Inferior parietal cortex (tissue), 1 donor: ENCODE results near the gene R3HDM2.

Source experiments
- DNase-seq: peaks from one replicate; pipeline ENCODE4 v3.0.0-alpha.2; 2016; ENCODE audit errors: extremely low spot score

R3HDM2 gene

DNA sequence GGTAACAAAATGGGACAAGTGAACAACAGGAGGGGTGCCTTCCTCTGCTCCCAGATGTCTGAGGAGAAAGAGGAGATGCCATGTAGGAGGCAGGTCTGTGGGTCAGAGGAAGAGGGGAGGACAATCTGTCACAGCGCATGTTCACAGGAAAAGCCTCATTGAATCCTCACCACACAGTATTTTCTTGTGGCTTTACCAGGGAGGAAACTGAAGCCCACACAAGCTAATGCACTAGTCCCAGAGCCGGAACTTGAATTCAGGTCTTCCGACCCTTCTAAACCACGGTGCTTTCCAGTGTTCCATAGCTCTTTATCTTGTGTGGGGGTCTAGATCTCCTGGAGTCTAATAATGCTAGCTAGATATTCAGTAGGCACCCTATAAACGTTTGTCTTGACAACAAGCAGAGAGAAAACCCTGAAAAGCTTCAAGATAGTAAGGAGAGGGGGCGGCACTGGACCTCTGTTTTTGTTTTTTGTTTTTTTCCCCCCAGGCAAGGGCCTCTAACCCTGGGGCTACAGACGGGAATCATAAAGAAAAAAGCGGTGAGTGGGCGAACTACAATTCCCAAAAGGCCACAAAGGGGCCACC lies 201.7 kb downstream of the R3HDM2 start:
- DNase-seq, result no peak

- no peak for DNase-seq
Observed at GRCh38 chr12:57227315-57228115, 203.3 kb downstream of the R3HDM2 start.

GRCh38 chr12:57226588-57227314 lies 204.1 kb downstream of the R3HDM2 start:
- DNase-seq, result no peak

GRCh38 chr12:57225680-57226210 lies 205.1 kb downstream of the R3HDM2 start:
- no peak for DNase-seq

GRCh38 chr12:57224973-57225679 lies 205.7 kb downstream of the R3HDM2 start:
- DNase-seq, result no peak

GRCh38 chr12:57224278-57224972 lies 206.4 kb downstream of the R3HDM2 start:
- DNase-seq, result no peak

DNA sequence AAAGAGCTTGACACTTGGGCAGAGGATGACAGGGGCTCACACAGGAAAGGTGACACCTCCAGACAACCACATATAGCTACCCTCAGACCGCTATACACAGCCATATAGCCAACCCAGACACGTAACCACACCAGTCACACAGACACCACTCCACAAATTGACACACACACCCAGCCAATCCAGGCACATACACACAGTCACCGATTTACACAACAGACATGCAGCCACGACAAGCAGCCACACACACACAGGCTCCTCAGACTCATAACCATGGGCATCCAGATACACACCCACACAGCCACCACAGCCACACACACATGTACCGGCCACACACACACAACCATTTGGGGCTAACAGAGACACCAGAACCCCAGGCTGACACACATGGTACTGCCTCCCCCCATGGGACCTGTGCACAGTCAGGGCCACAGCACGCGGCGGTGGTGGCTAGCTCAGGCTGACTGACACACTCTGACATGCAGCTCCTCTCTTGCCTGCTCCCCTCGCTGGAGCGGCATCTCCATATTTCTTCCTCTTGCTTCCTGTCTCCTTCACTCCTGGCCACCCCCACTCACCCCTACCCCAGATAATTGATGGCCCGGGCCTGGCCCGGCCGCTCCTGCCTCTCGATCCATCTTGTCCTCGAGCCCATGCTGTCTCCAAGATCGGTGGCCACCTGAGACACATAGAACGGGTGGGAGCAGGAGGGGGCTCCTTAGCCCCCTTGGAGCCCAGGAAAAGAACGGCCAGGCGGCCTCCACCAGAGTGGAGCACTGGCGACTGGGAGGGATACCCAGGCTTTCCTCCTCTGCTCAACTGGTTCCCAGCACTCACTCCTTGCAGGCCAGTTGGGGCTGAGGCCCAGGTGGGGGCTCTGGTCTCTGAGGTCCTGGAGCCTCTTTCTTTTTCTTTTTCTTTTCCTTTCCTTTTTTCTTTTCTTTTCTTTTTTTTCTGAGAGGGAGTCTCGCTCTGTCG lies 207.4 kb downstream of the R3HDM2 start:
- DNase-seq, result no peak

GRCh38 chr12:57222286-57223190 lies 208.3 kb downstream of the R3HDM2 start:
- DNase-seq, result no peak

- DNase-seq, result no peak
Observed at GRCh38 chr12:57221169-57221917, 209.5 kb downstream of the R3HDM2 start.

GRCh38 chr12:57220770-57221168 lies 210.1 kb downstream of the R3HDM2 start:
- no peak for DNase-seq

DNA sequence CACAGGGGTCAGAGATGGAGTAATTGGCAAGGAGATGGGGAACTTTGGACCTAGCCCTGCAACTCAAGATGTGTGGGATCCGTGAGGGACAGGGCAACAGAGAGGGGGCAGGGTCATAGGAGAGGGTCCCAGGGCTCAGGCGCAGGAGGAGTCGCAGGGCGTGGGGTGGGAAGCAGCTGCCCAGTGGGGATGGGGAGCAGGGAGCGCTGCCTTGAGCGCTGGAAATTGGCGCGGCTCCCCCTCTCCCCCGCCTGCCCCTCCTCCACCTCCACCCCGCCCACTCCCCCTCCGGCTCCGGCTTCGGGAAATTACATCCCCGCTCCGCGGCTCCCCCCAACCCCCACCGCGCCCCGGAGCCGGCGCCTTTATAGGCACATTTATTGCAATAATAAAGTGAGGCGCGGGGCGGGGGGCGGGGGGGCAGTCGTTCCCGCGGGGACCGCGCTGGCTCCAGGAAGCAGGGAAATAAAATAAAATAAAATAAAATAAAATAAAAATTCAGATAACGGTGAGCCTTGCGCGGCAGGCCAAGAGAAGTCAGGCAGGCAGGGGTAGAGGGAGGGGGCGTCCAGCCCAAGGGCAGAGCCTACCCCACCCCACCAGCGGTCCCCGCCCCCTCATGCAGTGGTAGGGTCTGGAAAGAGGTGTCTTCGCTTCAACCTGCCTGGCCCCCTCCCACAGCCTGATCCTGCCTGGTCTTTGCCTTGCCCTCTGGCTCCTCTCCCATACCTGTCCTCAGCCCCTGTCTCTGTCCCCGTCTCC lies 210.7 kb downstream of the R3HDM2 start:
- no peak for DNase-seq

- no peak for DNase-seq
Observed at GRCh38 chr12:57219205-57219992, 211.4 kb downstream of the R3HDM2 start.

DNA sequence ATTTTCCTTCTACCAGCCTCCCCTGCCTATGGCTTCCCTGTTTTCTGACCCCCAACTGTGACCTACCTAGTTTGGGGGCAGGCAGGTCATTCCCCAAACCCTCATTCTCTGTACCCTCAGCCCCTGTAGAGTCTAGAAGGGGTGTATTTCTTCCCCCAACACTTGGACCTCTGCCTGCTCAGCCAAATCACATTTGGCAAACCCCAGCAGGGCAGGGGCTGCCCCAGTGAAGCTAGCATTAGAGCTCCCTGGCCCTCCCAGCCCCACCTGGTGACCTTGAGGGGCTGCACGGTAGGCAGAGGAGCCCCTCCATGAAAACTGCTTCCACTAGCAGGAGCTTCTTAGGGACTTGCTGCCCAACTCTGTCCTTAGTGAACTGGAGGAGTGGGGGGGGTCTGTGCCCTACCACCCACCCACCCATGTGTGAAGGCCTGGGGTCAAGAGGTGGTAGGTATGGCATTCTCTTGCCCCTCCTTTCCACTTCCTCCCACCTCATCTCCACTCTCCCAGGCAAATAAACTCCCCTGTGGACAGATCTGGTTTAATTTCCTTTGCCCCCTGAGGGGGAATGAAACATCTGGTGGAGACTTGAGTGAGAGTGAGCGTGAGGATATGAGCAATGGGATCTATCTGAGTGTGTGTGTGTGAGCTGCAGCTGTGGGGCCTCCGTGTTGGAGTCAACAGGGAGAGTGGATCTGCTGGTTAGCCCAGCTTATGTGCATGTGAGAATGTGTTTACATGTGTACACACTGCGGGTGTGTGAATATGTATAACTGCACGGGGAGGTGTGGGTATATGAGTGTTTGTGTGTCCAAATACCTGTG lies 212.6 kb downstream of the R3HDM2 start:
- no peak for DNase-seq

- no peak for DNase-seq
Observed at GRCh38 chr12:57216921-57217879, 213.6 kb downstream of the R3HDM2 start.
